Muscle of leg (tissue), 11 donors: Measurements from ENCODE around the gene CDC20. TPM values are rescaled to one million over a fixed set of nuclear protein-coding genes. Genes with fewer than 3 reads are reported as not detected.

Experiments
- DNase-seq: peaks from one replicate; pipeline ENCODE4 v3.0.0; 2013
- H3K27ac ChIP-seq: one replicate; pipeline ENCODE4 v1.5.1; 2013; ENCODE audit warnings: mild to moderate bottlenecking, low read length, control low read depth
- H3K27me3 ChIP-seq: one replicate; pipeline ENCODE4 v1.6.1; 2013; ENCODE audit warnings: low read length; ENCODE audit not compliant: control insufficient read depth, insufficient read depth
- H3K36me3 ChIP-seq: one replicate; pipeline ENCODE4 v1.6.1; 2013; ENCODE audit warnings: low read length; ENCODE audit not compliant: control insufficient read depth, insufficient read depth
- H3K4me1 ChIP-seq: one replicate; pipeline ENCODE4 v1.6.1; 2013; ENCODE audit warnings: low read length; ENCODE audit not compliant: control insufficient read depth, insufficient read depth
- H3K4me3 ChIP-seq: one replicate; pipeline ENCODE4 v1.5.1; 2013; ENCODE audit warnings: low read length, control low read depth
- H3K9me3 ChIP-seq: replicated peaks from 2 replicates; pipeline ENCODE4 v1.6.1; 2013; ENCODE audit warnings: low read depth, low read length; ENCODE audit not compliant: control insufficient read depth
- WGBS: methylation state at CpG from one replicate; pipeline ENCODE4 v1.1.5; 2013; ENCODE audit warnings: missing lambda C conversion rate; ENCODE audit not compliant: insufficient coverage; 5-methylcytosine and 5-hydroxymethylcytosine counted together
- polyA plus RNA-seq, 8 donors: library from polyadenylated mRNA; unstranded; fragments of 120-200 nt; gene quantifications; one replicate each; pipeline versions ENCODE4 v1.2.1 to v1.2.3, GENCODE V29; 2013; ENCODE audit warnings: inconsistent platforms in 1 of 8, low replicate concordance in 1 of 8; ENCODE audit not compliant: insufficient read length in 8 of 8, insufficient read depth in 1 of 8
- total RNA-seq: library from RNA; stranded (reverse); fragments of 120-200 nt; gene quantifications from one replicate; pipeline ENCODE4 v1.2.4, GENCODE V29; 2013

Gene CDC20
- total and polyA plus RNA-seq, 9 donors = 12.5 to 28.8 (median 22.0) TPM

- Histone ChIP-seq H3K27me3 (no peaks in the 10 kb centered on the region), H3K4me3 (no peak overlapping the region), H3K27ac (no peak overlapping the region), H3K4me1 (no peaks in the 10 kb centered on the region), H3K9me3 (no peaks in the 10 kb centered on the region), H3K36me3 (no peaks in the 10 kb centered on the region)
- 83% methylated on average over 6 of the region's 10 CpGs for WGBS
- DNase-seq = no peak
These were observed 42.6 kb upstream of the CDC20 start for GRCh38 chr1:43315963-43316737.

GRCh38 chr1:43316738-43317520 is 41.9 kb upstream of the CDC20 start:
- Histone ChIP-seq H3K27ac (no peak overlapping the region), H3K4me3 (no peak overlapping the region), H3K27me3 (no peaks in the 10 kb centered on the region), H3K9me3 (no peaks in the 10 kb centered on the region), H3K4me1 (no peaks in the 10 kb centered on the region), H3K36me3 (no peaks in the 10 kb centered on the region)
- 79% methylated on average over 16 of the region's 16 CpGs for WGBS
- no peak for DNase-seq

- WGBS = 65% methylated on average over 15 of the region's 15 CpGs
- no peak for DNase-seq
- no peaks in the 10 kb centered on the region for H3K4me1 ChIP-seq
- H3K27ac ChIP-seq = no peak overlapping the region
- H3K9me3 ChIP-seq = no peaks in the 10 kb centered on the region
- H3K4me3 ChIP-seq = no peak overlapping the region
- no peaks in the 10 kb centered on the region for H3K36me3 ChIP-seq
- H3K27me3 ChIP-seq = no peaks in the 10 kb centered on the region
These were observed 40.8 kb upstream of the CDC20 start for GRCh38 chr1:43317817-43318471.

- Histone ChIP-seq H3K4me1 (no peaks in the 10 kb centered on the region), H3K9me3 (no peaks in the 10 kb centered on the region), H3K36me3 (no peaks in the 10 kb centered on the region), H3K4me3 (no peak overlapping the region), H3K27ac (no peak overlapping the region), H3K27me3 (no peaks in the 10 kb centered on the region)
- WGBS = no CpG with 5 or more reads among the region's 4 CpGs
- no peak for DNase-seq
These were observed 40.0 kb upstream of the CDC20 start for GRCh38 chr1:43318831-43319230.

DNA sequence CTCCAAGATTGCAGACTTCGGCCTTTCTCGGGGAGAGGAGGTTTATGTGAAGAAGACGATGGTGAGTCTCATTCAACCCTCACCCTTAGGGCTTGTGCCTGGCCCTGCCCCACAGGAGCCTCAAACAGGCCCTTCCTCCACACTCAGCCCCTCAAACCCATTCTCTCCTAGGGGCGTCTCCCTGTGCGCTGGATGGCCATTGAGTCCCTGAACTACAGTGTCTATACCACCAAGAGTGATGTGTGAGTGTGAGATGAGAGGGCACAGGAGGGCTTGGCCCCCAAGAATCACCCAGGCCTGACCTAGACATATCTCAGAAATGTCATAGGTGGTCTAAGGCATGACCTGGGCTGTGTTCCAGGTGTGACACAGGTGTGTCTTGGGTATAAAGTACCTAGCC is 39.5 kb upstream of the CDC20 start:
- no peaks in the 10 kb centered on the region for H3K4me1 ChIP-seq
- H3K36me3 ChIP-seq = no peaks in the 10 kb centered on the region
- WGBS = no CpG with 5 or more reads among the region's 5 CpGs
- no peak for DNase-seq
- no peak overlapping the region for H3K4me3 ChIP-seq
- H3K27ac ChIP-seq = no peak overlapping the region
- no peaks in the 10 kb centered on the region for H3K27me3 ChIP-seq
- no peaks in the 10 kb centered on the region for H3K9me3 ChIP-seq

DNA sequence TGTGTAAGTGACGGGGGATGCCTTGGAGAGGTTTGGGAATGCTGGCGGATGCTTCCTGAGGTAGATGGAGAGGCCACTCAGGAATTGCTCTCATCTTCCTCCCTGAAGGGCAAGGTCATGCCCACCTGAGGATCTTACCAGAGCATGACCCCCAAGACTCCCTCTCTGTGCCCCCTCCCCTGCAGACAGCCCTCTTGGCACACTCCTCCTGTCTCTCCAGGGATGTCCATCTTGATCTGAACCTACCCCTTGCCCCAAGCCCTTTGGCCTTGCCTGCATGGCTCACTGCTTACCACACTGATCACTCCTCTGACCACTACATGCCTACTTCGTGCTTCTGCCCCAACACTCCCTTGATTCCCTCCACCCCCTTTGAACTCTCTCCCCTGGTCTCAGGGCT is 39.0 kb upstream of the CDC20 start:
- no peaks in the 10 kb centered on the region for H3K36me3 ChIP-seq
- no peak overlapping the region for H3K27ac ChIP-seq
- DNase-seq = no peak
- no peaks in the 10 kb centered on the region for H3K4me1 ChIP-seq
- no CpG with 5 or more reads among the region's 3 CpGs for WGBS
- H3K9me3 ChIP-seq = no peaks in the 10 kb centered on the region
- no peaks in the 10 kb centered on the region for H3K27me3 ChIP-seq
- H3K4me3 ChIP-seq = no peak overlapping the region

GRCh38 chr1:43321331-43321891 is 37.4 kb upstream of the CDC20 start:
- H3K4me3 ChIP-seq = no peak overlapping the region
- no peaks in the 10 kb centered on the region for H3K9me3 ChIP-seq
- H3K27me3 ChIP-seq = no peaks in the 10 kb centered on the region
- H3K4me1 ChIP-seq = no peaks in the 10 kb centered on the region
- no peaks in the 10 kb centered on the region for H3K36me3 ChIP-seq
- 87% methylated on average over 16 of the region's 16 CpGs for WGBS
- DNase-seq = no peak
- no peak overlapping the region for H3K27ac ChIP-seq

GRCh38 chr1:43322506-43322905 is 36.3 kb upstream of the CDC20 start:
- 92% methylated on average over 5 of the region's 5 CpGs for WGBS
- no peaks in the 10 kb centered on the region for H3K4me1 ChIP-seq
- no peak overlapping the region for H3K4me3 ChIP-seq
- no peaks in the 10 kb centered on the region for H3K36me3 ChIP-seq
- H3K27ac ChIP-seq = no peak overlapping the region
- no peaks in the 10 kb centered on the region for H3K27me3 ChIP-seq
- H3K9me3 ChIP-seq = peaks cover 2% of the 10 kb centered on the region
- no peak for DNase-seq

DNA sequence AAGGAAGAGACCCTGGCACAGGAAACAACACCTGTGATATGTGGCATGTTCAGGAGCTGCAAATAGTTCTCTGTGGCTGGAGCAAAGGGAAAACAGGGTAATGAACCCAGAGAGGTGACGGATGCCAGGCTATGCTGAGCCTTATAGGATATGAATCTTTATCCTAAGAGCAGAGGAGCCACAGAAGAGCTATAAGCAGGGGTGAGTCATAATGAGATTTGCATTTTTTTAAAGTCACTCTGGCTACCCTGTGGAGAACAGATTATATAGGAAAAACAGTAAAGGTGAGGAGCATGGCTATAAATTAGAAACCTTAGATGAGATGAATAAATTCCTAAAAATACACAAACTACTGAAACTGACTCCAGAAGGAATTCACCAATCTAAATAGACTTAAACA is 34.0 kb upstream of the CDC20 start:
- peaks cover 7% of the 10 kb centered on the region for H3K9me3 ChIP-seq
- DNase-seq = no peak
- WGBS = 80% methylated on average over 1 of the region's 1 CpG
- no peaks in the 10 kb centered on the region for H3K36me3 ChIP-seq
- H3K4me1 ChIP-seq = peaks cover 2% of the 10 kb centered on the region
- no peaks in the 10 kb centered on the region for H3K27me3 ChIP-seq
- H3K27ac ChIP-seq = no peak overlapping the region
- no peak overlapping the region for H3K4me3 ChIP-seq

- no peak overlapping the region for H3K4me3 ChIP-seq
- no peak for DNase-seq
- no peak overlapping the region for H3K27ac ChIP-seq
- H3K4me1 ChIP-seq = peaks cover 7% of the 10 kb centered on the region
- no peaks in the 10 kb centered on the region for H3K36me3 ChIP-seq
- H3K27me3 ChIP-seq = no peaks in the 10 kb centered on the region
- peaks cover 7% of the 10 kb centered on the region for H3K9me3 ChIP-seq
These were observed 33.4 kb upstream of the CDC20 start for GRCh38 chr1:43325381-43325780.
